Activated naive CD8-positive, alpha-beta T cell treated with anti-CD3 and anti-CD28 coated beads for 36 hours (primary cell): ENCODE measurements around the gene SUSD4. TPM values are rescaled to one million over a fixed set of nuclear protein-coding genes. Genes with fewer than 3 reads are reported as not detected.

Source experiments
- DNase-seq: peaks from one replicate; pipeline ENCODE4 v3.0.0; 2021
- H3K27ac Mint-ChIP-seq: one replicate; pipeline ENCODE4 v1.8.0; 2022; ENCODE audit warnings: mild to moderate bottlenecking, moderate library complexity, mixed read lengths
- H3K27me3 Mint-ChIP-seq: one replicate; pipeline ENCODE4 v1.8.0; 2022; ENCODE audit warnings: mild to moderate bottlenecking, mixed read lengths
- H3K36me3 Mint-ChIP-seq: one replicate; pipeline ENCODE4 v1.8.0; 2021; ENCODE audit warnings: mild to moderate bottlenecking, mixed read lengths
- H3K4me1 Mint-ChIP-seq: one replicate; pipeline ENCODE4 v1.8.0; 2021; ENCODE audit warnings: mixed read lengths
- H3K4me3 Mint-ChIP-seq: one replicate; pipeline ENCODE4 v1.8.0; 2022; ENCODE audit warnings: mild to moderate bottlenecking, moderate library complexity, mixed read lengths
- H3K9me3 Mint-ChIP-seq: one replicate; pipeline ENCODE4 v1.8.0; 2022; ENCODE audit warnings: mixed read lengths
- total RNA-seq, 2 experiments: library from RNA; stranded (reverse); gene quantifications; one replicate each; pipeline ENCODE4 v1.2.3, GENCODE V29; 2021

SUSD4 gene
- total RNA-seq, 2 experiments from 2014 or later: 0.22 to 0.33 TPM

GRCh38 chr1:223207293-223208066 lies 156.5 kb downstream of the SUSD4 start:
- no peak for DNase-seq
- no peaks in the 10 kb centered on the region for H3K9me3 Mint-ChIP-seq
- H3K4me1 Mint-ChIP-seq: no peaks in the 10 kb centered on the region
- H3K27me3 Mint-ChIP-seq: no peaks in the 10 kb centered on the region
- no peak overlapping the region for H3K27ac Mint-ChIP-seq
- no peaks in the 10 kb centered on the region for H3K36me3 Mint-ChIP-seq
- no peak overlapping the region for H3K4me3 Mint-ChIP-seq

- H3K27me3 Mint-ChIP-seq: no peaks in the 10 kb centered on the region
- no peaks in the 10 kb centered on the region for H3K9me3 Mint-ChIP-seq
Measured at GRCh38 chr1:223204424-223204823, 159.6 kb downstream of the SUSD4 start.

GRCh38 chr1:223203694-223204093 lies 160.3 kb downstream of the SUSD4 start:
- Mint-ChIP-seq H3K36me3 (no peaks in the 10 kb centered on the region), H3K27ac (no peak overlapping the region), H3K27me3 (no peaks in the 10 kb centered on the region), H3K4me3 (no peak overlapping the region), H3K9me3 (no peaks in the 10 kb centered on the region), H3K4me1 (peaks cover 2% of the 10 kb centered on the region)
- DNase-seq: no peak

More at GRCh38 chr1:223204424-223204823, 159.6 kb downstream of the SUSD4 start:
- H3K4me3 Mint-ChIP-seq: no peak overlapping the region
- H3K27ac Mint-ChIP-seq: no peak overlapping the region
- DNase-seq: no peak
- peaks cover 2% of the 10 kb centered on the region for H3K4me1 Mint-ChIP-seq
- H3K36me3 Mint-ChIP-seq: no peaks in the 10 kb centered on the region

GRCh38 chr1:223203034-223203408 lies 161.0 kb downstream of the SUSD4 start:
- no peak for DNase-seq
- H3K9me3 Mint-ChIP-seq: peaks cover under 1% of the 10 kb centered on the region
- H3K4me1 Mint-ChIP-seq: peaks cover 8% of the 10 kb centered on the region
- H3K27me3 Mint-ChIP-seq: no peaks in the 10 kb centered on the region
- H3K27ac Mint-ChIP-seq: no peak overlapping the region
- no peak overlapping the region for H3K4me3 Mint-ChIP-seq
- no peaks in the 10 kb centered on the region for H3K36me3 Mint-ChIP-seq

GRCh38 chr1:223202376-223203033 lies 161.5 kb downstream of the SUSD4 start:
- no peak overlapping the region for H3K27ac Mint-ChIP-seq
- no peak for DNase-seq
- peaks cover 8% of the 10 kb centered on the region for H3K4me1 Mint-ChIP-seq
- no peaks in the 10 kb centered on the region for H3K36me3 Mint-ChIP-seq
- no peaks in the 10 kb centered on the region for H3K27me3 Mint-ChIP-seq
- peaks cover 2% of the 10 kb centered on the region for H3K9me3 Mint-ChIP-seq
- H3K4me3 Mint-ChIP-seq: no peak overlapping the region

- H3K27me3 Mint-ChIP-seq: no peaks in the 10 kb centered on the region
Measured at GRCh38 chr1:223201967-223202366, 162.0 kb downstream of the SUSD4 start.

GRCh38 chr1:223200903-223201302 lies 163.1 kb downstream of the SUSD4 start:
- no peaks in the 10 kb centered on the region for H3K27me3 Mint-ChIP-seq
- H3K4me3 Mint-ChIP-seq: no peak overlapping the region
- no peaks in the 10 kb centered on the region for H3K36me3 Mint-ChIP-seq
- peaks cover 2% of the 10 kb centered on the region for H3K9me3 Mint-ChIP-seq
- peaks cover 15% of the 10 kb centered on the region for H3K4me1 Mint-ChIP-seq
- no peak for DNase-seq
- no peak overlapping the region for H3K27ac Mint-ChIP-seq

More at GRCh38 chr1:223201967-223202366, 162.0 kb downstream of the SUSD4 start:
- no peaks in the 10 kb centered on the region for H3K36me3 Mint-ChIP-seq
- no peak overlapping the region for H3K27ac Mint-ChIP-seq
- H3K4me1 Mint-ChIP-seq: peaks cover 9% of the 10 kb centered on the region
- no peak for DNase-seq
- H3K4me3 Mint-ChIP-seq: no peak overlapping the region
- H3K9me3 Mint-ChIP-seq: peaks cover 2% of the 10 kb centered on the region

- no peak for DNase-seq
- Mint-ChIP-seq H3K4me1 (peaks cover 17% of the 10 kb centered on the region), H3K4me3 (no peak overlapping the region), H3K27me3 (no peaks in the 10 kb centered on the region), H3K9me3 (peaks cover 2% of the 10 kb centered on the region), H3K36me3 (no peaks in the 10 kb centered on the region), H3K27ac (no peak overlapping the region)
Measured at GRCh38 chr1:223199094-223199647, 164.8 kb downstream of the SUSD4 start.

- Mint-ChIP-seq H3K36me3 (no peaks in the 10 kb centered on the region), H3K4me3 (no peak overlapping the region), H3K27ac (peak overlapping the region; percentile 53), H3K4me1 (peaks cover 19% of the 10 kb centered on the region), H3K9me3 (peaks cover 2% of the 10 kb centered on the region), H3K27me3 (no peaks in the 10 kb centered on the region)
- no peak for DNase-seq
Measured at GRCh38 chr1:223198628-223198965, 165.4 kb downstream of the SUSD4 start.

GRCh38 chr1:223197923-223198627 lies 165.9 kb downstream of the SUSD4 start:
- Mint-ChIP-seq H3K36me3 (no peaks in the 10 kb centered on the region), H3K4me1 (peaks cover 23% of the 10 kb centered on the region), H3K27me3 (no peaks in the 10 kb centered on the region), H3K4me3 (no peak overlapping the region), H3K27ac (peak overlapping the region; percentile 53), H3K9me3 (peaks cover 2% of the 10 kb centered on the region)
- DNase-seq: no peak

- Mint-ChIP-seq H3K4me1 (peaks cover 41% of the 10 kb centered on the region), H3K4me3 (peak overlapping the region; percentile 5), H3K9me3 (peaks cover 9% of the 10 kb centered on the region), H3K27ac (peak overlapping the region; percentile 98), H3K27me3 (peaks cover 9% of the 10 kb centered on the region), H3K36me3 (peaks cover 7% of the 10 kb centered on the region)
- DNase-seq: peak; percentile 77
Measured at GRCh38 chr1:223189903-223190724, 173.9 kb downstream of the SUSD4 start.

- H3K9me3 Mint-ChIP-seq: peaks cover 9% of the 10 kb centered on the region
- peaks cover 11% of the 10 kb centered on the region for H3K27me3 Mint-ChIP-seq
- peak overlapping the region; percentile 98 for H3K27ac Mint-ChIP-seq
- H3K36me3 Mint-ChIP-seq: peaks cover 7% of the 10 kb centered on the region
- no peak overlapping the region for H3K4me3 Mint-ChIP-seq
- peaks cover 41% of the 10 kb centered on the region for H3K4me1 Mint-ChIP-seq
- DNase-seq: no peak
Measured at GRCh38 chr1:223189525-223189902, 174.5 kb downstream of the SUSD4 start.

GRCh38 chr1:223188618-223189356 lies 175.2 kb downstream of the SUSD4 start:
- Mint-ChIP-seq H3K4me3 (no peak overlapping the region), H3K27ac (peak overlapping the region; percentile 40)

GRCh38 chr1:223186800-223187199 lies 177.2 kb downstream of the SUSD4 start:
- Mint-ChIP-seq H3K9me3 (peaks cover 9% of the 10 kb centered on the region), H3K4me1 (peaks cover 30% of the 10 kb centered on the region), H3K27me3 (peaks cover 11% of the 10 kb centered on the region), H3K27ac (no peak overlapping the region), H3K36me3 (peaks cover 7% of the 10 kb centered on the region), H3K4me3 (no peak overlapping the region)
- no peak for DNase-seq

More at GRCh38 chr1:223188618-223189356, 175.2 kb downstream of the SUSD4 start:
- Mint-ChIP-seq H3K36me3 (peaks cover 7% of the 10 kb centered on the region), H3K4me1 (peaks cover 38% of the 10 kb centered on the region), H3K9me3 (peaks cover 9% of the 10 kb centered on the region), H3K27me3 (peaks cover 11% of the 10 kb centered on the region)
- no peak for DNase-seq
